Duodenal mucosa (tissue), 2 donors: Measurements from ENCODE around the gene LHFPL6.

Experiments used
- H3K27ac ChIP-seq: one replicate; pipeline ENCODE4 v1.7.0; 2013; ENCODE audit warnings: low read depth, low read length
- H3K27me3 ChIP-seq, 2 donors: one replicate each; pipeline ENCODE4 v1.7.0; 2013; ENCODE audit warnings: low read length in 2 of 2, control low read depth in 1 of 2; ENCODE audit not compliant: insufficient read depth in 2 of 2, control insufficient read depth in 1 of 2
- H3K36me3 ChIP-seq, 2 donors: one replicate each; pipeline ENCODE4 v1.7.0; 2013; ENCODE audit warnings: low read length in 2 of 2, control low read depth in 1 of 2; ENCODE audit not compliant: insufficient read depth in 2 of 2, control insufficient read depth in 1 of 2
- H3K4me1 ChIP-seq, 2 donors: one replicate each; pipeline ENCODE4 v1.7.0; 2013; ENCODE audit warnings: low read length in 2 of 2, control low read depth in 1 of 2; ENCODE audit not compliant: insufficient read depth in 2 of 2, control insufficient read depth in 1 of 2
- H3K4me3 ChIP-seq, 2 donors: one replicate each; pipeline ENCODE4 v1.7.0; 2013; ENCODE audit warnings: low read length in 2 of 2, low read depth in 1 of 2
- H3K9ac ChIP-seq, 2 donors: one replicate each; pipeline ENCODE4 v1.7.0; 2013; ENCODE audit warnings: low read length in 2 of 2, low read depth in 1 of 2
- H3K9me3 ChIP-seq, 2 donors: one replicate each; pipeline ENCODE4 v1.7.0; 2013; ENCODE audit warnings: low read length in 2 of 2, control low read depth in 1 of 2; ENCODE audit not compliant: control insufficient read depth in 1 of 2

The LHFPL6 gene

GRCh38 chr13:39538816-39539790 lies 63.9 kb downstream of the LHFPL6 start:
- no peak overlapping the region for H3K27ac ChIP-seq
- H3K27me3 ChIP-seq = no peaks in the 10 kb centered on the region
- no peaks in the 10 kb centered on the region for H3K4me1 ChIP-seq

DNA sequence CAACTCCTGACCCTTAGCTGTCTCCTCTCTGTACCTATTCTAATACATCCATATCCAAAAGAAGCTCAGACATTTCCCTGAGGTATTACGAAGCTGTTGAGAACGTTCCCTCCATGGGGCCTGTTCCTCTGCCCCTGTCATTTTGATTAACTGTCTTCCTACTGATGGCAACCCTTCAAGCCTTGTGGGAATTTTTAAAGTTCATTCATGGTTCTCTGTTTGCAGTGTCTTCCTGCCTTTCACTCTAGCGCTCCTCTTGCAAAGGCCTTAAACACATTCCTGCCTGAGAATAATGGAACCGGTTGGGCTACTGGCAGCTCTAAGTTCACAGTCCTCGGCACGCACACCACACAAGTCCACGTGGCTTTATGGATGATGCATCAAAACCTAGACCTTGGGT lies 66.1 kb downstream of the LHFPL6 start:
- no peak overlapping the region for H3K9ac ChIP-seq
- no peak overlapping the region for H3K27ac ChIP-seq
- H3K4me1 ChIP-seq = no peaks in the 10 kb centered on the region
- H3K9me3 ChIP-seq = no peaks in the 10 kb centered on the region
- H3K4me3 ChIP-seq = no peak overlapping the region
- no peaks in the 10 kb centered on the region for H3K36me3 ChIP-seq
- H3K27me3 ChIP-seq = no peaks in the 10 kb centered on the region

More at GRCh38 chr13:39538816-39539790, 63.9 kb downstream of the LHFPL6 start:
- no peak overlapping the region for H3K9ac ChIP-seq
- no peaks in the 10 kb centered on the region for H3K9me3 ChIP-seq
- H3K36me3 ChIP-seq = no peaks in the 10 kb centered on the region
- H3K4me3 ChIP-seq = no peak overlapping the region

GRCh38 chr13:39536274-39536673 lies 66.7 kb downstream of the LHFPL6 start:
- Histone ChIP-seq H3K36me3 (no peaks in the 10 kb centered on the region), H3K4me3 (no peak overlapping the region), H3K9me3 (no peaks in the 10 kb centered on the region), H3K4me1 (no peaks in the 10 kb centered on the region), H3K27me3 (no peaks in the 10 kb centered on the region), H3K27ac (no peak overlapping the region), H3K9ac (no peak overlapping the region)

DNA sequence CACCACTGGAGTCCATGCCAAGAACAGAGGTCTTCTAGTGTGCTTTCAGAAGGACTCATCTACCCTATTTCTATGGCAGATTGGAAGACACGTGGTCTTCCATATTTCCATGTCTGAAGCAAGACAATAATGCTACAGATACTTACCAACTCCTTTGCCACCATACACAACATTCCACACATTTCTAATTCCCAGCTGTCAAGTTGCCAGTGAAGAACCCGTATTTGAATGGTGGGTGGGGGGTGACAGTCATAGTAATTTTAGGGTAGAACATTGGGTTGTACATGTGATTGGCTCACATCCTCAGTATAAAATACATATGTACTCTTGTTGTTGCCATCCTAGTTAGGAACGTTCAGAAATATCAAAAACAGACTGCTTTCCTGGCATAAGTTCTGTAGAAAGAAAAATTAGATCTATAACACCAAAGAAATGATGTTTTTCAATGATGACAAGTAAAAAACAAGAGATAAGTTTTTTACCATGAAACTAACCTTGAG lies 69.3 kb downstream of the LHFPL6 start:
- H3K9me3 ChIP-seq = no peaks in the 10 kb centered on the region
- H3K4me3 ChIP-seq = no peak overlapping the region
- H3K36me3 ChIP-seq = no peaks in the 10 kb centered on the region
- H3K9ac ChIP-seq = no peak overlapping the region
- no peaks in the 10 kb centered on the region for H3K4me1 ChIP-seq
- H3K27ac ChIP-seq = no peak overlapping the region
- no peaks in the 10 kb centered on the region for H3K27me3 ChIP-seq

GRCh38 chr13:39531646-39532045 lies 71.3 kb downstream of the LHFPL6 start:
- no peaks in the 10 kb centered on the region for H3K27me3 ChIP-seq
- H3K27ac ChIP-seq = no peak overlapping the region
- no peak overlapping the region for H3K4me3 ChIP-seq
- no peaks in the 10 kb centered on the region for H3K36me3 ChIP-seq
- no peak overlapping the region for H3K9ac ChIP-seq
- H3K4me1 ChIP-seq = no peaks in the 10 kb centered on the region
- H3K9me3 ChIP-seq = no peaks in the 10 kb centered on the region

- no peak overlapping the region for H3K9ac ChIP-seq
- H3K4me1 ChIP-seq = no peaks in the 10 kb centered on the region
- no peak overlapping the region for H3K4me3 ChIP-seq
- no peaks in the 10 kb centered on the region for H3K9me3 ChIP-seq
- no peaks in the 10 kb centered on the region for H3K36me3 ChIP-seq
- no peak overlapping the region for H3K27ac ChIP-seq
- no peaks in the 10 kb centered on the region for H3K27me3 ChIP-seq
Measured at GRCh38 chr13:39530916-39531315, 72.1 kb downstream of the LHFPL6 start.

- no peaks in the 10 kb centered on the region for H3K4me1 ChIP-seq
- no peaks in the 10 kb centered on the region for H3K9me3 ChIP-seq
- H3K27ac ChIP-seq = no peak overlapping the region
- no peak overlapping the region for H3K9ac ChIP-seq
- H3K36me3 ChIP-seq = no peaks in the 10 kb centered on the region
- H3K27me3 ChIP-seq = no peaks in the 10 kb centered on the region
- H3K4me3 ChIP-seq = no peak overlapping the region
Measured at GRCh38 chr13:39528661-39528980, 74.4 kb downstream of the LHFPL6 start.

DNA sequence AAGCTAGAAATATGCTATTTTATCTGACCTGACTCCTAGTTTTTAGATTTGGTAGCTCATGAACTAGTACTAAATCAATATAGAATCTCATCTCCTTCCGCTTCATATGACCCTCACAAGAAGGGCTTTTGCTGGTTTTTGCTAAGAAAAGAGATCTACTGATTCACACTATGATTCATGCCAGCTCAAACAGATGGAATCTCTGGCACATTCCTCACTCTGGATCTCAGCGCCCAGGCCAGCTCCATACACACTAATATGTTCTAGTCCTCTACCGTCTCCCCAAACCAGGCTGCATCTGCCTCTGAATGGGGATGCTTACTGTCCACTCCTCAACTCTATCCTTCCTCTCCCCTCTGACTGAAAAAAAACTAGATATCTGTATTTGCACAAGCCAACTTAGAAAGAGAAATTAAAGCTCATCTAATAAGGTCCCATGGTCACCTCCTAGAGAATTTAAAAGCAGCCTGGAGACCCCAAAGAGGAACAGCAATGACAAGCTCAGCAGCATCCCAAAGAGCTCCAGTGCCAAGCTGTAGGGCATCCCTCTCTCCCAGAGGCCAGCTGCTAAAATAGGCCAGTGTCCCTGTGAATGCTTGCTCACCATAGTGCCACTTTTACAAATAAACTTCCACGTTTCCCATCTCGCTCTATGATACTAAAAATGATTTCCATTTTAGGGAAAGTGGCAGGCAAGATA lies 74.9 kb downstream of the LHFPL6 start:
- Histone ChIP-seq H3K4me3 (no peak overlapping the region), H3K27ac (no peak overlapping the region), H3K4me1 (no peaks in the 10 kb centered on the region), H3K9me3 (no peaks in the 10 kb centered on the region), H3K36me3 (no peaks in the 10 kb centered on the region), H3K9ac (no peak overlapping the region), H3K27me3 (no peaks in the 10 kb centered on the region)

DNA sequence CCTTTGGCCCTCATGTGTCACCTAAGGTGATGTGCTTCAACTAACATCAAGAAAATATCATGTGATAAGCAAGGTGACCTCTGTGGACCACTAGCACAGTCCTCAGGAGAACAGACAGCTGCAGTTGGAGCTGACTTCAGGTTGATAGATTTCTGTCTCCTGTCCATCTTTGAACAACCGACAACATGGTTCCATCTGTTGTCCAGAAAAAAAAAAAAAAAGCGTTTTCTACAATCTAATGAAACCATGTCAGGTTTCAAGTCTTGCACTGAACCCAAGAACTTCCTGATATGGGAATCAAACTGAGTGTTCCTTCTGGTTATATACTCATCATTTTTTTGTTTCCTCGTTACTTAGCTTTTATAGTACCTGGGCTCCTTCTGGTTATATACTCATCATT lies 75.7 kb downstream of the LHFPL6 start:
- Histone ChIP-seq H3K36me3 (no peaks in the 10 kb centered on the region), H3K27ac (no peak overlapping the region), H3K4me1 (no peaks in the 10 kb centered on the region), H3K27me3 (no peaks in the 10 kb centered on the region), H3K9me3 (no peaks in the 10 kb centered on the region), H3K9ac (no peak overlapping the region), H3K4me3 (no peak overlapping the region)

GRCh38 chr13:39526499-39526898 lies 76.5 kb downstream of the LHFPL6 start:
- Histone ChIP-seq H3K9ac (no peak overlapping the region), H3K27ac (no peak overlapping the region), H3K36me3 (no peaks in the 10 kb centered on the region), H3K4me1 (no peaks in the 10 kb centered on the region), H3K4me3 (no peak overlapping the region), H3K27me3 (no peaks in the 10 kb centered on the region), H3K9me3 (no peaks in the 10 kb centered on the region)
